Measurements from ENCODE around the gene OR13C5.
"Not testable (repeated sequence)": the region's sequence is repeated elsewhere in the genome, so short reads cannot be mapped to it uniquely, and the experiment has no call there.

OR13C5 gene

GRCh38 chr9:104599313-104599712 is at the start of gene OR13C5:
TSS of gene OR13C5 (minus strand) at chr9:104599413. CDS start at chr9:104599413, 0 bp downstream.
- H3K4me1 ChIP-seq (ENCODE audit: control insufficient read depth, insufficient read depth, low read length); DNase-seq (ENCODE audit: low read depth, low spot score); H3K4me3 ChIP-seq (ENCODE audit: low read length); H3K27ac ChIP-seq (ENCODE audit: low read length); H3K9me3 ChIP-seq (ENCODE audit: control insufficient read depth, insufficient read depth, low read length); H3K36me3 ChIP-seq (ENCODE audit: control insufficient read depth, insufficient read depth, low read length); H3K27me3 ChIP-seq (ENCODE audit: control insufficient read depth, insufficient read depth, low read length): not testable (repeated sequence)

- Histone ChIP-seq H3K4me3 (ENCODE audit: low read length) (no peak overlapping the region), H3K27me3 (ENCODE audit: control insufficient read depth, insufficient read depth, low read length) (no peaks in the 10 kb centered on the region), H3K27ac (ENCODE audit: low read length) (no peak overlapping the region), H3K4me1 (ENCODE audit: control insufficient read depth, insufficient read depth, low read length) (no peaks in the 10 kb centered on the region), H3K36me3 (ENCODE audit: control insufficient read depth, insufficient read depth, low read length) (no peaks in the 10 kb centered on the region), H3K9me3 (ENCODE audit: control insufficient read depth, insufficient read depth, low read length) (peaks cover 1% of the 10 kb centered on the region; the same call in 1 of the 2 replicates)
- DNase-seq (ENCODE audit: low read depth, low spot score) = no peak
Measured at GRCh38 chr9:104635456-104635855, 36.2 kb upstream of the OR13C5 start.

- peaks cover 1% of the 10 kb centered on the region; the same call in 1 of the 2 replicates for H3K9me3 ChIP-seq (ENCODE audit: control insufficient read depth, insufficient read depth, low read length)
- no CpG with 5 or more reads among the region's 30 CpGs for WGBS (ENCODE audit: insufficient coverage, insufficient read length)
Measured at GRCh38 chr9:104633976-104634520, 34.8 kb upstream of the OR13C5 start.

GRCh38 chr9:104625964-104626363 is 26.8 kb upstream of the OR13C5 start:
- not testable (repeated sequence) for H3K4me1 ChIP-seq (ENCODE audit: control insufficient read depth, insufficient read depth, low read length); DNase-seq (ENCODE audit: low read depth, low spot score); H3K36me3 ChIP-seq (ENCODE audit: control insufficient read depth, insufficient read depth, low read length); H3K4me3 ChIP-seq (ENCODE audit: low read length); H3K27me3 ChIP-seq (ENCODE audit: control insufficient read depth, insufficient read depth, low read length); H3K27ac ChIP-seq (ENCODE audit: low read length); H3K9me3 ChIP-seq (ENCODE audit: control insufficient read depth, insufficient read depth, low read length)

More at GRCh38 chr9:104633976-104634520, 34.8 kb upstream of the OR13C5 start:
- Histone ChIP-seq H3K27me3 (ENCODE audit: control insufficient read depth, insufficient read depth, low read length) (no peaks in the 10 kb centered on the region), H3K4me1 (ENCODE audit: control insufficient read depth, insufficient read depth, low read length) (no peaks in the 10 kb centered on the region), H3K27ac (ENCODE audit: low read length) (no peak overlapping the region), H3K36me3 (ENCODE audit: control insufficient read depth, insufficient read depth, low read length) (no peaks in the 10 kb centered on the region), H3K4me3 (ENCODE audit: low read length) (no peak overlapping the region)
- DNase-seq (ENCODE audit: low read depth, low spot score) = no peak

GRCh38 chr9:104618104-104618503 is 18.9 kb upstream of the OR13C5 start, which contains the start of gene OR13C9:
TSS of gene OR13C9 (minus strand) at chr9:104618204. CDS start at chr9:104618204, 0 bp downstream.
- H3K9me3 ChIP-seq (ENCODE audit: control insufficient read depth, insufficient read depth, low read length) = no peaks in the 10 kb centered on the region
- H3K27me3 ChIP-seq (ENCODE audit: control insufficient read depth, insufficient read depth, low read length) = no peaks in the 10 kb centered on the region
- no peaks in the 10 kb centered on the region for H3K4me1 ChIP-seq (ENCODE audit: control insufficient read depth, insufficient read depth, low read length)
- H3K36me3 ChIP-seq (ENCODE audit: control insufficient read depth, insufficient read depth, low read length) = no peaks in the 10 kb centered on the region
- 100% methylated on average over 1 of the region's 2 CpGs for WGBS (ENCODE audit: insufficient coverage, insufficient read length)
- no peak for DNase-seq (ENCODE audit: low read depth, low spot score)
- H3K4me3 ChIP-seq (ENCODE audit: low read length) = no peak within 1 kb of the TSS
- H3K27ac ChIP-seq (ENCODE audit: low read length) = no peak within 1 kb of the TSS

GRCh38 chr9:104617418-104617817 is 18.2 kb upstream of the OR13C5 start:
- Histone ChIP-seq H3K4me3 (ENCODE audit: low read length) (no peak overlapping the region), H3K27ac (ENCODE audit: low read length) (no peak overlapping the region), H3K36me3 (ENCODE audit: control insufficient read depth, insufficient read depth, low read length) (no peaks in the 10 kb centered on the region), H3K27me3 (ENCODE audit: control insufficient read depth, insufficient read depth, low read length) (no peaks in the 10 kb centered on the region), H3K4me1 (ENCODE audit: control insufficient read depth, insufficient read depth, low read length) (no peaks in the 10 kb centered on the region), H3K9me3 (ENCODE audit: control insufficient read depth, insufficient read depth, low read length) (no peaks in the 10 kb centered on the region)
- DNase-seq (ENCODE audit: low read depth, low spot score) = no peak

GRCh38 chr9:104611213-104611612 is 12.0 kb upstream of the OR13C5 start:
- no peak for DNase-seq (ENCODE audit: low read depth, low spot score)
- no peak overlapping the region for H3K4me3 ChIP-seq (ENCODE audit: low read length)
- no peaks in the 10 kb centered on the region for H3K4me1 ChIP-seq (ENCODE audit: control insufficient read depth, insufficient read depth, low read length)
- WGBS (ENCODE audit: insufficient coverage, insufficient read length) = no CpG with 5 or more reads among the region's 2 CpGs
- H3K9me3 ChIP-seq (ENCODE audit: control insufficient read depth, insufficient read depth, low read length) = no peaks in the 10 kb centered on the region
- no peak overlapping the region for H3K27ac ChIP-seq (ENCODE audit: low read length)
- H3K36me3 ChIP-seq (ENCODE audit: control insufficient read depth, insufficient read depth, low read length) = no peaks in the 10 kb centered on the region
- no peaks in the 10 kb centered on the region for H3K27me3 ChIP-seq (ENCODE audit: control insufficient read depth, insufficient read depth, low read length)

GRCh38 chr9:104608336-104608735 is 9.1 kb upstream of the OR13C5 start:
- Histone ChIP-seq H3K27ac (ENCODE audit: low read length) (no peak overlapping the region), H3K9me3 (ENCODE audit: control insufficient read depth, insufficient read depth, low read length) (no peaks in the 10 kb centered on the region), H3K36me3 (ENCODE audit: control insufficient read depth, insufficient read depth, low read length) (no peaks in the 10 kb centered on the region), H3K4me1 (ENCODE audit: control insufficient read depth, insufficient read depth, low read length) (no peaks in the 10 kb centered on the region), H3K27me3 (ENCODE audit: control insufficient read depth, insufficient read depth, low read length) (no peaks in the 10 kb centered on the region), H3K4me3 (ENCODE audit: low read length) (no peak overlapping the region)
- DNase-seq (ENCODE audit: low read depth, low spot score) = no peak
- WGBS (ENCODE audit: insufficient coverage, insufficient read length) = no CpG with 5 or more reads among the region's 1 CpG

- H3K27me3 ChIP-seq (ENCODE audit: control insufficient read depth, insufficient read depth, low read length) = no peaks in the 10 kb centered on the region
- no CpG with 5 or more reads among the region's 2 CpGs for WGBS (ENCODE audit: insufficient coverage, insufficient read length)
Measured at GRCh38 chr9:104606152-104606551, 6.9 kb upstream of the OR13C5 start.

GRCh38 chr9:104605527-104605926 is 6.3 kb upstream of the OR13C5 start, which contains the start of gene OR13C2:
TSS of gene OR13C2 (minus strand) at chr9:104605627. CDS start at chr9:104605627, 0 bp downstream.
- H3K36me3 ChIP-seq (ENCODE audit: control insufficient read depth, insufficient read depth, low read length); H3K27ac ChIP-seq (ENCODE audit: low read length); H3K9me3 ChIP-seq (ENCODE audit: control insufficient read depth, insufficient read depth, low read length); DNase-seq (ENCODE audit: low read depth, low spot score); H3K4me1 ChIP-seq (ENCODE audit: control insufficient read depth, insufficient read depth, low read length); H3K4me3 ChIP-seq (ENCODE audit: low read length); H3K27me3 ChIP-seq (ENCODE audit: control insufficient read depth, insufficient read depth, low read length): not testable (repeated sequence)
- WGBS (ENCODE audit: insufficient coverage, insufficient read length) = no CpG with 5 or more reads among the region's 1 CpG

More at GRCh38 chr9:104606152-104606551, 6.9 kb upstream of the OR13C5 start:
- no peak overlapping the region for H3K4me3 ChIP-seq (ENCODE audit: low read length)
- H3K9me3 ChIP-seq (ENCODE audit: control insufficient read depth, insufficient read depth, low read length) = no peaks in the 10 kb centered on the region
- no peak overlapping the region for H3K27ac ChIP-seq (ENCODE audit: low read length)
- H3K36me3 ChIP-seq (ENCODE audit: control insufficient read depth, insufficient read depth, low read length) = no peaks in the 10 kb centered on the region
- DNase-seq (ENCODE audit: low read depth, low spot score) = no peak
- no peaks in the 10 kb centered on the region for H3K4me1 ChIP-seq (ENCODE audit: control insufficient read depth, insufficient read depth, low read length)

- Histone ChIP-seq H3K9me3 (ENCODE audit: control insufficient read depth, insufficient read depth, low read length) (no peaks in the 10 kb centered on the region), H3K36me3 (ENCODE audit: control insufficient read depth, insufficient read depth, low read length) (no peaks in the 10 kb centered on the region), H3K4me3 (ENCODE audit: low read length) (no peak overlapping the region), H3K27ac (ENCODE audit: low read length) (no peak overlapping the region), H3K4me1 (ENCODE audit: control insufficient read depth, insufficient read depth, low read length) (no peaks in the 10 kb centered on the region), H3K27me3 (ENCODE audit: control insufficient read depth, insufficient read depth, low read length) (no peaks in the 10 kb centered on the region)
- no CpG with 5 or more reads among the region's 3 CpGs for WGBS (ENCODE audit: insufficient coverage, insufficient read length)
- no peak for DNase-seq (ENCODE audit: low read depth, low spot score)
Measured at GRCh38 chr9:104604801-104605200, 5.6 kb upstream of the OR13C5 start.

Measured in iPS DF 6.9 (cell line).